ENCODE data around the gene C8A.

DNA sequence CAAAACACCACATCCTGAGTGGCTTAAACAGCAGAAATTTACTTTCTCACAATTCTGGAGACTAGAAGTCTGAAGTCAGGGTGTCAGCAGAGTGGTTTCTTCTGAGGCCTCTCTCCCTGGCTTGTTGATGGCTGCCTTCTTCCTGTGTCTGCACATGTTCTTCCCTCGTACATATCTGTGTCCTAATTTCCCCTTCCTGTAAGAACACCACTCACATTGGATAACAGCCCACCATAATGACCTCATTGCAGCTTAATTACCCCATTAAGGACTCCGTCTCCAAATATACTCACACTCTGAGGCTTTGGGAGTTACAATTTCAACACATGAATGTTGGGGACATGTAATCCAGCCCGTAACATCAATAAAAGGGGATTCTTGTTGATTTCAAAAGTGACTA lies 23.4 kb downstream of the C8A start:
- TF ChIP-seq POLR2A (IDR thresholded peaks at IDR 0.05; ENCODE audit: control extremely low read depth in 1 of 2, low read depth in 2 of 2, low read length in 2 of 2) = no peak
- TF ChIP-seq, protein P1, sequence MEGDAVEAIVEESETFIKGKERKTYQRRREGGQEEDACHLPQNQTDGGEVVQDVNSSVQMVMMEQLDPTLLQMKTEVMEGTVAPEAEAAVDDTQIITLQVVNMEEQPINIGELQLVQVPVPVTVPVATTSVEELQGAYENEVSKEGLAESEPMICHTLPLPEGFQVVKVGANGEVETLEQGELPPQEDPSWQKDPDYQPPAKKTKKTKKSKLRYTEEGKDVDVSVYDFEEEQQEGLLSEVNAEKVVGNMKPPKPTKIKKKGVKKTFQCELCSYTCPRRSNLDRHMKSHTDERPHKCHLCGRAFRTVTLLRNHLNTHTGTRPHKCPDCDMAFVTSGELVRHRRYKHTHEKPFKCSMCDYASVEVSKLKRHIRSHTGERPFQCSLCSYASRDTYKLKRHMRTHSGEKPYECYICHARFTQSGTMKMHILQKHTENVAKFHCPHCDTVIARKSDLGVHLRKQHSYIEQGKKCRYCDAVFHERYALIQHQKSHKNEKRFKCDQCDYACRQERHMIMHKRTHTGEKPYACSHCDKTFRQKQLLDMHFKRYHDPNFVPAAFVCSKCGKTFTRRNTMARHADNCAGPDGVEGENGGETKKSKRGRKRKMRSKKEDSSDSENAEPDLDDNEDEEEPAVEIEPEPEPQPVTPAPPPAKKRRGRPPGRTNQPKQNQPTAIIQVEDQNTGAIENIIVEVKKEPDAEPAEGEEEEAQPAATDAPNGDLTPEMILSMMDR (IDR thresholded peaks at IDR 0.05; ENCODE audit: control extremely low read depth in 1 of 3, insufficient read depth in 1 of 3, low read depth in 1 of 3, low read length in 3 of 3) = no peak
- no peak for TF ChIP-seq POLR2AphosphoS5 (IDR thresholded peaks at IDR 0.05; ENCODE audit: low read depth, low read length)
- TF ChIP-seq EZH2 (IDR thresholded peaks at IDR 0.05; ENCODE audit: low read depth, low read length, severe bottlenecking) = no peak

All from H1 (cell line).